HepG2 (cell line): ENCODE measurements around the gene TMPRSS15. TPM values are rescaled to one million over a fixed set of nuclear protein-coding genes. Genes with fewer than 3 reads are reported as not detected.

Experiments
- ATAC-seq: fragments of 200-7000 bp; cut with Tn5 transposase; 3 replicates; pipeline ENCODE4 v1.9.1; 2020; ENCODE audit warnings: mild to moderate bottlenecking, moderate library complexity
- BruUV-seq: library from RNA; stranded (reverse); fragments of 400-500 nt; replicated peaks from 2 replicates; lab custom pipeline; 2021; lab: Mats Ljungman, UMichigan
- CTCF ChIA-PET: fragments of 300-600 bp; formaldehyde crosslinking; extraction: SDS; loops from one replicate; lab custom pipeline; 2021; ENCODE audit warnings: low total read pairs, inconsistent platforms, low intra/inter-chr PET ratio; lab: Yijun Ruan, JAX
- POLR2A ChIA-PET: fragments of 350-600 bp; sonication (Branson Sonifier 250); formaldehyde crosslinking; loops from one replicate; lab custom pipeline; 2020; ENCODE audit warnings: antibody characterized with exemption, inconsistent platforms; lab: Yijun Ruan, JAX
- DNase-seq: peaks from one replicate; pipeline ENCODE4 v3.0.0-alpha.2; 2015; ENCODE audit warnings: low spot score
- FAIRE-seq: peaks from 3 replicates; lab custom pipeline; 2011; peaks lifted over from hg19 to GRCh38; lab: Jason Lieb, UNC
- H2AFZ ChIP-seq: one replicate; pipeline ENCODE4 v1.6.1; 2011; ENCODE audit warnings: low read length, inconsistent platforms
- H3K27ac ChIP-seq: fragments of 300-600 bp; 3 replicates; pipeline ENCODE4 v1.8.0; 2011; ENCODE audit warnings: mixed run types, mild to moderate bottlenecking, mixed read lengths, low read length, inconsistent platforms; ENCODE audit not compliant: insufficient read depth; ENCODE audit errors: extremely low read length
- H3K27me3 ChIP-seq, 2 experiments: fragments of 200-600 bp in 1 of 2; 2 replicates in 1 of 2; 3 replicates in 1 of 2; pipeline versions ENCODE4 v1.6.0 to v1.8.0; 2011; ENCODE audit warnings: low read length in 2 of 2, mild to moderate bottlenecking in 2 of 2, moderate library complexity in 2 of 2, inconsistent platforms in 1 of 2; ENCODE audit not compliant: insufficient read depth in 2 of 2, control insufficient read depth in 1 of 2
- H3K36me3 ChIP-seq, 2 experiments: fragments of 200-600 bp in 1 of 2; replicated peaks in 1 of 2; 2 replicates in 1 of 2; 3 replicates in 1 of 2; pipeline versions ENCODE4 v1.5.1 to v1.8.0; 2011; ENCODE audit warnings: low read length in 2 of 2, inconsistent platforms in 1 of 2; ENCODE audit not compliant: insufficient read depth in 2 of 2, control insufficient read depth in 1 of 2
- H3K4me1 ChIP-seq: 2 replicates; pipeline ENCODE4 v1.5.1; 2012; ENCODE audit warnings: low read length, inconsistent platforms; ENCODE audit not compliant: insufficient read depth
- H3K4me2 ChIP-seq: 2 replicates; pipeline ENCODE4 v1.6.0; 2011; ENCODE audit warnings: low read depth, low read length, inconsistent platforms
- H3K4me3 ChIP-seq, 3 experiments: fragments of 200-600 bp in 1 of 3; sonication (generic), shearing (Covaris generic) in 1 of 3; replicated peaks in 1 of 3; 2 replicates each; pipeline ENCODE4 v1.5.1; 2011 to 2016; ENCODE audit warnings: low read length in 3 of 3, inconsistent platforms in 2 of 3, low read depth in 2 of 3, mild to moderate bottlenecking in 2 of 3, control low read depth in 1 of 3, mixed read lengths in 1 of 3; ENCODE audit not compliant: insufficient read depth in 1 of 3
- H3K79me2 ChIP-seq: one replicate; pipeline ENCODE4 v1.6.1; 2011; ENCODE audit warnings: low read length, inconsistent platforms; ENCODE audit not compliant: insufficient read depth
- H3K9ac ChIP-seq: 2 replicates; pipeline ENCODE4 v1.6.0; 2011; ENCODE audit warnings: mild to moderate bottlenecking, low read depth, low read length, inconsistent platforms; ENCODE audit not compliant: insufficient read depth
- H3K9me3 ChIP-seq: 2 replicates; pipeline ENCODE4 v1.5.1; 2012; ENCODE audit warnings: mild to moderate bottlenecking, low read length
- H4K20me1 ChIP-seq: 2 replicates; pipeline ENCODE4 v1.6.0; 2011; ENCODE audit warnings: inconsistent platforms, mild to moderate bottlenecking, low read length, moderate library complexity; ENCODE audit not compliant: insufficient read depth
- ARID2 ChIP-seq: sonication (generic); formaldehyde crosslinking; IDR thresholded peaks from 2 replicates; pipeline ENCODE4 v1.8.1; 2022; ENCODE audit warnings: mild to moderate bottlenecking, missing genetic modification reagents, borderline replicate concordance
- GPBP1L1 ChIP-seq: sonication (generic); formaldehyde crosslinking; IDR thresholded peaks from 2 replicates; pipeline ENCODE4 v1.5.0; 2020; ENCODE audit warnings: mild to moderate bottlenecking, missing genetic modification reagents
- HDAC6 ChIP-seq: fragments of 200-600 bp; sonication (generic); IDR thresholded peaks from 2 replicates; pipeline ENCODE4 v1.7.0; 2017; ENCODE audit warnings: mild to moderate bottlenecking, antibody characterized with exemption, low read length, low read depth
- KLF12 ChIP-seq: sonication (generic); formaldehyde crosslinking; IDR thresholded peaks from 2 replicates; pipeline ENCODE4 v1.4.0; 2020; ENCODE audit warnings: missing genetic modification reagents, borderline replicate concordance
- MTF2 ChIP-seq: sonication (generic); formaldehyde crosslinking; IDR thresholded peaks from 2 replicates; pipeline ENCODE4 v1.5.0; 2020; ENCODE audit warnings: missing genetic modification reagents, borderline replicate concordance
- RXRB ChIP-seq: IDR thresholded peaks from 2 replicates; pipeline ENCODE4 v1.6.1; 2016; ENCODE audit warnings: borderline replicate concordance, missing genetic modification reagents, missing compliant biosample characterization
- SKIL ChIP-seq: sonication (generic); formaldehyde crosslinking; IDR thresholded peaks from 2 replicates; pipeline ENCODE4 v1.8.0; 2022; ENCODE audit warnings: missing genetic modification reagents, mild to moderate bottlenecking, moderate library complexity, borderline replicate concordance
- ZMYM3 ChIP-seq: sonication (generic); formaldehyde crosslinking; IDR thresholded peaks from 2 replicates; pipeline ENCODE4 v1.5.1; 2020; ENCODE audit warnings: mild to moderate bottlenecking, missing genetic modification reagents
- ZNF703 ChIP-seq: sonication (generic); formaldehyde crosslinking; IDR thresholded peaks from 2 replicates; pipeline ENCODE4 v1.5.1; 2020; ENCODE audit warnings: missing genetic modification reagents, mild to moderate bottlenecking, moderate library complexity, borderline replicate concordance
- ZNF800 ChIP-seq: sonication (generic); formaldehyde crosslinking; IDR thresholded peaks from 2 replicates; pipeline ENCODE4 v1.4.0; 2020; ENCODE audit warnings: missing genetic modification reagents
- ZSCAN12 ChIP-seq: sonication (generic); formaldehyde crosslinking; IDR thresholded peaks from 2 replicates; pipeline ENCODE4 v1.9.0; 2021; ENCODE audit warnings: mild to moderate bottlenecking, missing genetic modification reagents
- WGBS: methylation state at CpG from one replicate; pipeline ENCODE4 v1.1.6; 2017; ENCODE audit warnings: low lambda C conversion rate; 5-methylcytosine and 5-hydroxymethylcytosine counted together
- in situ Hi-C: cut with HindIII; loops from 2 replicates; pipeline ENCODE4 v1.10.0; 2017; ENCODE audit warnings: low pct_unique_long_range_greater_than_20kb; ENCODE audit not compliant: extremely low pct_ligation_motif_present
- intact Hi-C: fragments of 100-400 bp; cut with micrococcal nuclease; formaldehyde crosslinking; loops from one replicate; pipeline ENCODE4 v1.10.0; 2022; ENCODE audit not compliant: unreplicated experiment
- polyA plus RNA-seq, 8 experiments: library from polyadenylated mRNA; depleted of rRNA in 3 of 8; stranded (reverse) in 7 of 8; unstranded in 1 of 8; fragments of >200 nt; fragmentation: Illumina TruSeq in 4 of 8; extraction: Trizol in 4 of 8; gene quantifications; 2 replicates each; pipeline versions ENCODE4 v1.2.1 to v1.2.3, GENCODE V29; 2011 to 2016; ENCODE audit warnings: low read depth in 4 of 8, missing spikeins in 1 of 8, mixed read lengths in 1 of 8; ENCODE audit not compliant: insufficient read depth in 1 of 8
- total RNA-seq, 5 experiments: library from RNA; depleted of rRNA; stranded (reverse); fragments of >200 nt; fragmentation: Illumina TruSeq; extraction: Trizol; gene quantifications; 2 replicates each; pipeline ENCODE4 v1.2.3, GENCODE V29; 2016; ENCODE audit warnings: low read depth in 1 of 5

Gene TMPRSS15
- total and polyA plus RNA-seq, 2 of the 13 experiments (the other 11 are each of a cell fraction or from before 2014, with no cell fraction given), result not detected

- FAIRE-seq, result no peak
- ATAC-seq, result no peak
- no peak overlapping the region for H3K4me2 ChIP-seq
- no peaks in the 10 kb centered on the region for H4K20me1 ChIP-seq
- no peaks in the 10 kb centered on the region for H3K27me3 ChIP-seq
- in situ Hi-C loops, result no loop called here
- H3K4me1 ChIP-seq, result no peaks in the 10 kb centered on the region
- H3K27ac ChIP-seq, result no peak overlapping the region
- POLR2A ChIA-PET, result no interaction called here
- DNase-seq, result no peak
- no peaks in the 10 kb centered on the region for H3K36me3 ChIP-seq
- no peak overlapping the region for H2AFZ ChIP-seq
- H3K79me2 ChIP-seq, result no peaks in the 10 kb centered on the region
- H3K9ac ChIP-seq, result no peak overlapping the region
- TF ChIP-seq ZNF703 (CRISPR knock-in tag) (no peak), GPBP1L1 (CRISPR knock-in tag) (no peak), ARID2 (CRISPR knock-in tag) (no peak), ZNF800 (no peak), RXRB (CRISPR knock-in tag) (no peak), MTF2 (CRISPR knock-in tag) (no peak), ZMYM3 (CRISPR knock-in tag) (no peak), HDAC6 (no peak), SKIL (CRISPR knock-in tag) (no peak), ZSCAN12 (CRISPR knock-in tag) (no peak), KLF12 (no peak)
- H3K9me3 ChIP-seq, result peaks cover 58% of the 10 kb centered on the region
- BruUV-seq, result no TSS peak
- under 1% methylated on average over 5 of the region's 5 CpGs for WGBS
- intact Hi-C loops, result no loop called here
- CTCF ChIA-PET, result no interaction called here
- H3K4me3 ChIP-seq, result no peak overlapping the region
These were observed 8.0 kb upstream of the TMPRSS15 start for GRCh38 chr21:18411565-18411964.
